Fibroblast of skin of right quadriceps (primary cell): Measurements from ENCODE around the gene TMPRSS11A.

Source experiments
- DNase-seq: peaks from one replicate; pipeline ENCODE4 v3.0.0-alpha.2; 2013

TMPRSS11A gene, protein sequence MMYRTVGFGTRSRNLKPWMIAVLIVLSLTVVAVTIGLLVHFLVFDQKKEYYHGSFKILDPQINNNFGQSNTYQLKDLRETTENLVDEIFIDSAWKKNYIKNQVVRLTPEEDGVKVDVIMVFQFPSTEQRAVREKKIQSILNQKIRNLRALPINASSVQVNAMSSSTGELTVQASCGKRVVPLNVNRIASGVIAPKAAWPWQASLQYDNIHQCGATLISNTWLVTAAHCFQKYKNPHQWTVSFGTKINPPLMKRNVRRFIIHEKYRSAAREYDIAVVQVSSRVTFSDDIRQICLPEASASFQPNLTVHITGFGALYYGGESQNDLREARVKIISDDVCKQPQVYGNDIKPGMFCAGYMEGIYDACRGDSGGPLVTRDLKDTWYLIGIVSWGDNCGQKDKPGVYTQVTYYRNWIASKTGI

DNA sequence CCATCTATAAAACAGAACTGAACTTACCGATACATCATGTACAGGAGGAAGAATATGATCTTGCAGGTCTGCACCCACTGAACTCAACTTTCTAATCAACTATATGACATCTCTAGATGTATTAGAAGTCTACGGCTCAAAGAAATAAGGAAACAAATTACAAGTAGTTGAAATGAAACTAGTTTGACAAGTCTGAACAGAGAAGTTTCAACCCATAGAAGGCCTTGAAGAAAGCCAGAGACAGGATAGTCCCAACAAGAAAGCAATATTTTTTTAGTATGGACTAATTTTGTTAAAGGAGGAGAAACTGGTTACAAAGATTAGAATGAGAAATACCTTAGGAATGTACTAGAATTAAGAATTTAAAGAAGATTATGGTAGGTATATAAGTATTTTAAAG is at the start of gene TMPRSS11A:
TMPRSS11A (minus strand) TSS at position 138 of the 400 bp plus-strand sequence; CDS start at position 38, 100 bp downstream.
- DNase-seq: no peak

DNA sequence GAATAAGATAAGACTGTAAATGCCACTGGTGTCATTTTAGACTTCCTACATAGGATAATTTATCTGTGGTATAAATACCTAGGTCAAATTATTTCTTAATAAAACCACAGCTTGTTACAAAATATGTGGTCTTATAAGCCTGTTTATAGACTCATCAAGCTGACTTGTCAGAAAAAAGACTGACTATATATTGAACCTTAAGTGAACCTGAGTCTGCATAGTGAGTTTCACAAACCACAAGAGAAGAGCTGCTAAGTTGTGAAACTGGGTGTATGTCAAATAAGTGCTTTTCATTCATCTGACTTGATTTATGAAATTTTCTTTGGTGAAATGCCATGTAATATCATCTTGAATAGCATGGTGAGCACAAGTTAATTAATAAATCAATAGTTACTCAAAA is 48.4 kb upstream of the TMPRSS11A start:
- no peak for DNase-seq

DNA sequence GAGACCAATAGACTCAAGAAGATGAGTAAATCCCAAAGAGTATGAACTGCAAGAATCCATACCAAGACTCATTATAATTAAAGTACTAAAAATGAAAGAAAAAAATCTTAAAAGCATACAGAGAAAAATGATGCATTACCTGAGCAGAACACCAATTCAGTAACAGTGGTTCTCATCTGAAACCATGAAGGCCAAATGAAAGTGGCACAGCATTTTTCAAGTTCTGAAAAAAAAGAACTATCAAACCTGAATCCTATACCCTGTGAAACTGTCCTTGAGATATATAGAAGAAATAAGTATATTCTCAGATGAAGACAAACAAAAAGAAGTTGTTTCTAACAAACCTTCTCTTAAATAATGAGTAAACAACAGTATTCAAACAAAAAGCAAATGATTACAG is 39.6 kb upstream of the TMPRSS11A start:
- no peak for DNase-seq

DNA sequence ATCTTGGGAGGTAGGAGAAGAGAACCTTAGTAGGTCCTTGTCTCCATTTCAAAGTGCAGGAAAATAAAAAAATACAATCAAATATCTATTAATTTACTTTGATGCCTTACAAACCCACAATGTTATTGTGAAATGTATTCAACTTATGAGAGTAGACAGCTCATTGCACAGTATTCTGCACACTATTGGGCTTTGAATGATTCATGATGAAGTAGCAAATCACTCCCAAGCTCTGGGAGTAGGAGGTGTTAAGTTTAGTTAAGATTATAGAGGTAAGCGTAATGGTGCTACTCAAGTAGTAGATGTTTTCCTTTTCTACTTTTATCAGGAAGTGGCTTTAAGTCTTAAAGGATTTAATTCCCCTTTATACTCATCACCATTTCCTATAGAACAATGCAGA is 32.8 kb upstream of the TMPRSS11A start:
- no peak for DNase-seq

DNA sequence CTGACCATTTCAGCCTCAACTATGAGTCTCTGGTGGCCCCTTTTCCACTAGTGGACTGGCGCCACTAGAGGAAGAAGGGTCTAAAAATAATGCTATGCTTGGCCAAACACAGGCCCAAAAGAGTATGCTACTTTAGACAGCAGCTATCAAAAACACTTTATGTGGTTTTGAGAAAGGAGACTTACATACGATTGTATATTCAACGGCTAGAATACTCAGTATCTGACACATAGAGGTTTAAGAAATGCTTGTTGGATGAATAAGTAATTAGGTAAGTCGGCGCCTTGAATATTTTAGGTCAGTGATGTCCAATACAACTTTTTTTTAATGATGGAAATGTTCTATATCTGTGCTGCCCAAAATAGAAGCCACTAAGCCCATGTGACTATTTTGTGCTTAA is 25.7 kb upstream of the TMPRSS11A start:
- DNase-seq: peak; percentile 7

DNA sequence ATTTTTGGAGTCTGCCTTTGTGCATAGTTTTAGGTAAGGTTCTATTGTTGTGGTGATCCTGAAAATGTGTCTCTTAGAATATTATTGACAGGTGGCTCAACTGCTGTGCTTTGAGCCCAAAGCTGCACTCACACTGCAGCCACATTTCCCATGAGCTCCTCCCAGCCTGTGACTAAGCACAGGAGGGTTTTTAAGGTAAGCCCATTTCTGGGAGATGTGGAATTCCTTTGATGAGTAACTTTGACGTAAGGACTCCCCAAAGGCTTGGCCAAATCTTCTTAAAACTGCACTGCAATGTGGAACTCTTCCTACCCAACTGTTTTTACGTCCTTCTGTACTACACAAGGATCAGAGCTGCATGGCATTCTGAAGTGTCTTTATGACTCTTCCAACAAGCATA is 20.0 kb upstream of the TMPRSS11A start:
- no peak for DNase-seq

DNA sequence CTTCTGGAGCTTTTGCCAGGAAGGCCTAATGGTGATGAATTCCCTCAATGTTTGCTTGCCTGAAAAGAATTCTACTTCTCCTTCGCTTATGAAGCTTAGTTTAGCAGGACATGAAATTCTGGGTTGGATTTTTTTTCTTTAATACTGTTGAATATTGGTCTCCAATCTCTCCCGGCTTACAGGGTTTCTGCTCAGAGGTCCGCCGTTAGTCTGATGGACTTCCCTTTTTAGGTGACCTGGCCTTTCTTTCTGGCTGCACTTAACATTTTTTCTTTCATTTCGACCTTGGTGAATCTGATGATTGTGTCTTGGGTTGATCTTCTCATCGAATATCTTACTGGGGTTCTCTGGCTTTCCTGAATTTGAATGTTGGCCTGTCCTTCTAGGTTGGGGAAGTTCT is 17.2 kb upstream of the TMPRSS11A start:
- DNase-seq: no peak

DNA sequence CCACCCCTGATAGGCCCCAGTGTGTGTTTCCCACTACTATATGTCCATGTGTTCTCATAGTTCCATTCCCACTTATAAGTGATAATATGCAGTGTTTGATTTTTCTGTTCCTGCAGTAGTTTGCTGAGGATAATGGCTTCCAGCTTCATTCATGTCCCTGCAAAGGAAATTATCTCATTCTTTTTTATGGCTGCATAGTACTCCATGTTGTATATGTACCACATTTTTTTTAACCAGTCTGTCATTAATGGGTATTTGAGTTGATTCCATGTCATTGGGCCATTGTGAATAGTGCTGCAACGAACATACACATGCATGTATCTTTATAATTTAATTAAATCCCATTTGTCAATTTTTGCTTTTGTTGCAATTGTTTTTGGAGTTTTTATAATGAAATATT is 10.3 kb upstream of the TMPRSS11A start:
- DNase-seq: no peak

DNA sequence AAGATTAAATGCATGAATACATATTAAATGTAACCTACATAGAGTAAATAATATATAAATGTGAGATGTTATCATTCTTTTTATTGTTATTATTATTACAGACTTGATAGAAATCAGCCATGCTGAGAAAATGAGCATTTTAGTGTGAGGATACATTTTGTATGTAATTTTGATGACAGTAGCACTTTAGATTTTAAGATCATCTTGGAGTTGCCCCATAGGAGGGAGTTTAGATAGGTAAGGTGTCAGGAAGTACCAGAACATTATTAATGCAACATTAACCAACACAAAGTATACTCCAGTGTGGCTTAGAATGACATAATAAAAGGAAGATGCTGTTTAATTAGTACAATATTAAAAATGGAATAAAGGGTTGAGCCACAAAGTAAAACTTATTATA is 8.4 kb downstream of the TMPRSS11A start:
- no peak for DNase-seq

DNA sequence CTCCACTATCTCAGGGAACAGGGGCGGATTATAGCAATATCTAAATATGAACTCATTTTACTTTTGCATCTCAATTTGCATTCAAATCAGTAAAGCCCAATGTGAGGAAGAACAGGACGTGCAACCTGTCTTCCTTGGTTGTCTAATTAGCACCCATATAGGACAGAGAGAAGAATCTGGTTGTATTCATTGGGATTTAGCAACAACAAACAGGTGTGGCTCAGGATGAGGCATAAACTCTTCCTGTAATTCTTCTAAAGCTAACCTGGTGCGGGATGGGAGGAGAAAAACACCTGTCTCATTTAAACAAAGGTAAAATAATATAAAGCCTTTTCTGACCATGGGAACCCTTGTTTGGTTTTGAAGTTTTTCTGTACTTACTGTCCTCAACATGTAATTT is 22.2 kb downstream of the TMPRSS11A start:
- no peak for DNase-seq

DNA sequence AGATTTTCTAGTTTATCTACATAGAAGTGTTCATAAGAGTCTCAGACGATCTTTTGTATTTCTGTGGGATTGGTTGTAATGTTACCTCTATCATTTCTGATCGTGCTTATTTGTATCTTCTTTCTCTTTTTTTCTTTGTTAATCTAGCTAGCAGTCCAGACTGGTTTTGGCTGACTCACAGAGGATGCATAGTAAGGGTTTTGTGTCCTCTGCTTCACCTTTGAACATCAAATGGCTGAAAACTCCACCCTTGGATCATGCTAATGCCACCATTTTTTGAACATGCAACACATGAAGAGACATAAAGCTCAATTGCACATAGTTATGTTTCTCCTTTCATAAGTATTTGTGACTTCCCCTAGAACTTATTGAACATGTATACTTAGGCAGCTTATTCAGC is 22.8 kb downstream of the TMPRSS11A start:
- DNase-seq: no peak

DNA sequence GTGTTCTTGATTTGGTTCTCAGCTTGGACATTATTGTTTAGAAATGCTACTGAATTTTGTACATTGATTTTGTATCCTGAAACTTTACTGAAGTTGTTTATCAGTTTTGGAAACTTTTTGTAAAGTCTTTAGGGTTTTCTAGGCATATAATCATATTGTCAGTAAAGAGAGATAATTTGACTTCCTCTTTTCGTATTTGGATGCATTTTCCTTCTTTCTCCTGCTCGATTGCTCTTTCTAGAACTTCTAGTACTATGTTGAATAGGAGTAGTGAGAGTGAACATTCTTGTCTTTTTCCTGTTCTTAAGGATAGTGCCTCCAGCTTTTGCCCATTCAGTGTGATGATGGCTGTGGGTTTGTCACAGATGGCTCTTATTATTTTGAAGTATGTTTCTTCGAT is 24.1 kb downstream of the TMPRSS11A start:
- no peak for DNase-seq

DNA sequence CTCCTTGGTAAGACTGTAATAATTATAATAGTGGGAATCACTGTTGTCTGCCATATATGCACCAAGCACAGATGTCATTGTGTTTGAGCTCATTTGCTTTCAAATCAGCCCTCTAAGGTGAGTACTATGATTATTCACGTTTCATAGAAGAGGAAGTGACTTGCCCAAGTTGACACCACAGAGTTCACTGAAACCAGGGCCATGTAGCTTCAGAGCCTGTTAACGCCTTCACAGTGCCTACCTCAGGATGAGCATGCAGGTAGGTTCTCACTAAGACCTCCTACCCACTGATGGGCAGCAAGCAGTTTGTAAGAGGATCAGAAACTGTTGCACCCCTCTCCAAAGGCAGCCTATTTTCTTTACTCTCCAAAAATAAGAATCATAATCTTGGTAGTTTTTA is 27.4 kb downstream of the TMPRSS11A start:
- DNase-seq: no peak

DNA sequence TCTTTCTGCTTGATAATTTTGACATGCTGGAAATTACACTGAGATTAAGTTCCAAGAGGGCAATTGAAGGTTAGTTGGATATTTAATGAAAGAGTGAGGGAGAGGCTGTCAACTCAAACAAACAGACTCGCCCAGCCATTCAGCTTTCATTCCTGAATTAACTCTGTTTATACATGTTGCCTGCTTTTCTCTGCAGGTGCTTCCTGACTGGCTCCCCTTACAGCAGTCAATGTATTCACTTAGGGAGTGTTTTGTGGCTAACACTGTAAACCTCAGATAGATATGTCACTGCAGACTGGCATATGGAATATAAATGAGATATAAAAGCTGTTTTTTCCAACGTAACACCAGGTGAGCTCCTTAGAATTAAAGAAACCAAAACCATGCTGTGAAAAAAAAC is 28.7 kb downstream of the TMPRSS11A start:
- no peak for DNase-seq

DNA sequence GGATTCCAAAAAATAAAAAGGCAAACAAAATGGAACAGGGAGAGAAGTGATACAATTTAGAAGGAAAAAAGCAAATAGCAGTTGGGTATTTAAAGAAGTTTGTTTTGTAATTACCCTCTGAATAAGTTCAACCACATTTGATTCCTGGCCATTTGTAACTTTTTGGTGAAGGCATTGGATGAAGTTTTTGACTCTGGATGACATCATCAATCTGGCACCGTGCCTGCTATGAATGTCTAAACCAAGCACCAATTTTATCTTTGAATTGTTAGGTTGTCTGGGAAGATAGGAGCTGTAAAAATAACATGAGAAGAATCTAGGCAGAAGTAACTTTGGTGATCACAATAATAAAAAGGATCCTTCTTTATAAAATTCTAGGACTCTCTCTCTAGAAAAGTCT is 29.5 kb downstream of the TMPRSS11A start:
- DNase-seq: peak; percentile 18

DNA sequence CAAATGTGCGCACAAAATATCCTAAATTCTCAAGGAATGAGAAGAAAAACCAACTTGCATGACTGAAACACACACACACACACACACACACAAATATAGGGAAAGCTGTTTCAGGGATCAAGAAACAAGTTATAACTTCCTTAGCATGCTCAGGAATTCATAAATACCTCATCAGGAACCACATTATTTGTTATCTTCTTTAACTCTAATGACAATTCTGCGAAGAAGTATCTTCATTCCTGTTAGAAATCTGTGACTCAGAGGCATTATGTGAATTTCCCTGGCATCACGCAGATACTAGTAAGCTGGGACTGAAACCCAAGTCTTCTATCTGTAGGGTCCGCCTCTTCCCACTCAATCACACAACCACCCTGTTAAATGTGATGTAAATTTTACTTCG is 30.3 kb downstream of the TMPRSS11A start:
- DNase-seq: no peak

DNA sequence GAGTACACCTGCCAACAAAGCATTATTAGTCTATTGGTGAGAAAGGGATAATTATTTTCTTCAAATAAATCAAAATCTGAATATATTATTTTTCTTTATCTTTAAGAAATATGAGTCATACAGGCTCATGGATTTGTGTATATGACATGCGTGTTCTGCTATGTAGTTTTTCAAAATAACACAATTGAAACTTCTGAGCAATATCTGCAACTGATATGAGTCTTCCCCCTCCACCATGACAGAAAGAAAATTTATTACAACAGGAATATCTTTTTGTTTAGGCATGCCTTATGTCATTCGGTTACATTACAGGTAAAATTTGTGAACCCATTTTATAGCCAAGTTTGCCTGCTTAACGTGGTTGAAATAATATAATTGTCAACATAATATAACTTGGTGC is 32.0 kb downstream of the TMPRSS11A start:
- DNase-seq: no peak

DNA sequence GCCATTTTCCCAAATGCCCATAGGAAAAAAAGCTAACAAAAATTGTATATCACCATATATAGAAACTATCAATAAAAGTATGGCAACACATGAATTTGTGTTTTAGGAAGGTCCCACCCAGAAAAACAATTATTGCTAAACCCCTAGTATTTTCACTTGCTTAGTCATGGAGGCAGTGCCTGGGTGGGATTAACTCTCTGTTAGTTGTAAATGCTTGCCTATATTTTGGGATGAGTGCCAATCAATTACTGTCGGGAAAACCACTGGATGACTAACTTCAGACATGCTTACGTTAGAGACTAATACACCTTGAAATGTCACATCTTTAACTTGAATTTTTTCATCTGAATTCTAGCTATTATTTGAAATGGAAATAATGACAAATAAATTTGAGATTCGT is 33.9 kb downstream of the TMPRSS11A start:
- DNase-seq: peak; percentile 83

DNA sequence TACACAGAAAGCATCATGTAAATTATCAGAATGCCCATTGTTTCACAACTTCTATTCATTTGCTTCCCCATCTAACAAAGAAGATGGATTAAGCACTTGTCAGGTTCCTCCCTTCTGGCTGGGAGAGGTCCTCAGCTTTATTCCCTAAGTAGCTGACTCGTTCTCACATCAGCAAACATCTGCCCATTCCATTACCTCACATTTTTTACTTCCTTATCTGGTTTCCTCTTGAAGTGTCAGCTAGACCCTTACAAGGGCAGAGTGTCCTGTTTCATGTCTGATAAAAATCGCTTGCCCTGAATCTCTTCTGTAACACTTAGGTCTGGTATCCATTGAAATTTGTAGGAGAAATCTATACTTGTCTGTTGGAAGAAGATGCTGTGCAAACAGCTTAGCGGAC is 34.7 kb downstream of the TMPRSS11A start:
- DNase-seq: peak; percentile 5

DNA sequence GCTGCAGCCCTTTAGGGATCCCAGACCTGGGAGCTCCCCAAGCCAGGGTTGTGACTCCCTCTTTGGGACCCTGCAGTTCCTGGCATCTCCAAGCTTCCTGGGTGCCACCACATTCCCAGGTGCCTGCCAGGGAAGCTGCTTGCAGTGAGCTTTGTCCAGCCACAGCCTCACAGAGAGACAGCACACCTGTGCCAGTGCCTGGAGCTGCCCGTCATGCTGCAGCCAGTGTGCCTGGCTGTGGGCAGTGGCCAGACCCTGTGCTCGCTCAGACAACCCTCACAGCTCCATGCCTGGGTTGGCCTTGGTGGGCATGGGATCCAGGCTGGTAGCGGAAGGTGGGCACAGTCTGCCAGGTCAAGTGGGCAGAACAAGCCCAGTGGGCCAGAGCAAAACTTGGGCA is 36.0 kb downstream of the TMPRSS11A start:
- DNase-seq: no peak

DNA sequence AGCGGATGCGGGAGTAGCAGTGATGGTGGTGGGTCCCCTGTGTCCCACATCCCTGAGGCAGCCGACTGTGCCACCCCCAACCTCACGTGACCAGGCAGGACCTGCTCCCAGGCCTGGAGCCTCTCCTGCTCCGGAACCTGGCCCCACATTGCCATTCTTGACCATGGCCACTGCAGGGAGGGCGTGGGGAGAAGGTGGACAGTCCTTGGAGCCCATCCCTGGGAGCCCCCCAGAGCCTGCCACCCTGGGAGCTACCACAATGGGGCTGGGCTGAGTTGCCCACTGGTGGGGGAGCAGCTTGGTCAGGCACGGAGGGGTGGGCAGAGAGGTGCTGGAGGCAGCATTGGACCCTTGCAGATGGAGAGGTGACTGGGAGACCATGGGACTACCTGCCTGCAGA is 36.8 kb downstream of the TMPRSS11A start:
- no peak for DNase-seq

DNA sequence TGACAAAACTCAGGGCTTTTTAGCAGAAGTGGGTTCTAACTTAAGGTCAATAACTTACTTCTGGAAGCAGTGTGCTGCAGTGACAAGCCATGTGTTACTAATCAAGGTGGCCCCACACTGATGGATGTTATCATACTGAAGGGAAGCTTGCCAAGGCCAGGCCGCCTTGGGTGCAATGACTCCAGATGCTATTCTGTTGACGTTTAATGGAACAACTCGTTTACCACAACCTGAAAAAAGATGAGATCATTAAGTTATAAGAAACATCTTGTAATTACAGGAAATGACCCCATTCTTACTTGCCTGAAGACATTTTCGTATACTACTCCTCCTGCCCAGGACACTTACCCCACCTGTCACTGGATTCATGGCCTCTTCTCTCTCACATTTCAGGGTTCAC is 40.6 kb downstream of the TMPRSS11A start:
- peak; percentile 70 for DNase-seq

DNA sequence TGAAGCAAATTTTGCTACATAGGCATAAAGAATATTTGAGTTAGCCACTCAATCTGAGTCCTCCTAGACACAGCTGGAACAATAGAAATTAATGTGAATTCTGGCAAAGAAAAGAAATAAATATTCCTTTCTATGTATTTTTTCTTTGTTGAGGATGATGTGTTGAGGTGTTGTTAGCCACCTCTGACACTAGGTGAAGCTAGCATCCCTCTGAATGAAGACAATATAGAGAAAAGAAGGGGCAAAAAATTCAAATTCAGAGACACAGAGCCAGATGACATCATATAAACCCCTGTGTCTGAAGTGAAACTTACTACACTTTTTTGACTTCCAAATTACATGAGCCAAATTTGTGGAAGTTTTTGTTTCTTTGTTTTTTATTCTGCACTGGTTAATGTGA is 44.9 kb downstream of the TMPRSS11A start:
- DNase-seq: no peak

DNA sequence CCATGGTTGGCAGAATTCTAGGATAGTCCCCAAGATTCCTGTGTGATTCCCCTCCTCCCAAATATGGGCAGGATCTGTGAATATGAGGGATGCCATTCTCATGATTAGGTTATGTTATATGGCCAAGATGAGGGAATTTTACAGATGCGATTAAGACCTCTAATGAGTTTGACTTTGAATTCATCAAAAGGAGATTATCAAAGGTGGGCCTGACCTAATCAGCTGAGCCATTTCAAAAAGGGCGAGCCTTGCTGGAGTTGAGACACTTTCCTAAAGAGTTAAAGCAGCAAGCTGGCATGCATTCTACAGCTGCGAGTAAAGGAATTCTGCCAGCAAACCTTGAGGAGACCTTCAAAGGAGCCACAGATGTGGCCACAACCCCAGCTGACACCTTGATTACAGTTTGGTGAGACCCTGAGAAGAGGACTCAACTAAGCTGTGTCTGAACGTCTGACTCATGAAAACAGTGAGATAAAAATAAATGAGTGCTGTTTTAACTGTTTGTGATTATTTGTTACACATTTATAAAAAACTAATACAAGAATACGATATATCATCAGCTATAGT is 47.8 kb downstream of the TMPRSS11A start:
- peak; percentile 12 for DNase-seq

DNA sequence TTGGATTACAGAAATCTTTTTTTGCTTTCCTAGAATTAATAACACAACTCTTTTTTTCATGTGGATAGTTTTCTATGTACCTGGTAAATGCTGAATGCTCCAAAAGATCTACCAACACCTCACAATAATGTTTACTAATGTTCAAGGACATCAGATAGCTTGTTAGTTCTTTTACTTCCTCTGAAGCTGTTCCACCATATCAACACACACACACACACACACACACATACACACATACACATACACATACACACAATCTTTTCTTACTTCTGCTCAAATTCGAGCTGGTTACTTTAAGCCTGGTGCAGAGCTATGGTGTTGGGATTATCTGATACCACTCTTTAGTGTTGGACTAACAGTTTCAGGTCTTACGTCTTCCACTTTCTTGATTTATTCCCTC is 51.2 kb downstream of the TMPRSS11A start:
- DNase-seq: no peak
